ENCODE results near the gene MYH6. TPM values are rescaled to one million over a fixed set of nuclear protein-coding genes. Genes with fewer than 3 reads are reported as not detected.

MYH6 gene
- total RNA-seq, 4 donors from 2014 or later: 0.16 to 1.5 TPM; not detected in 2

DNA sequence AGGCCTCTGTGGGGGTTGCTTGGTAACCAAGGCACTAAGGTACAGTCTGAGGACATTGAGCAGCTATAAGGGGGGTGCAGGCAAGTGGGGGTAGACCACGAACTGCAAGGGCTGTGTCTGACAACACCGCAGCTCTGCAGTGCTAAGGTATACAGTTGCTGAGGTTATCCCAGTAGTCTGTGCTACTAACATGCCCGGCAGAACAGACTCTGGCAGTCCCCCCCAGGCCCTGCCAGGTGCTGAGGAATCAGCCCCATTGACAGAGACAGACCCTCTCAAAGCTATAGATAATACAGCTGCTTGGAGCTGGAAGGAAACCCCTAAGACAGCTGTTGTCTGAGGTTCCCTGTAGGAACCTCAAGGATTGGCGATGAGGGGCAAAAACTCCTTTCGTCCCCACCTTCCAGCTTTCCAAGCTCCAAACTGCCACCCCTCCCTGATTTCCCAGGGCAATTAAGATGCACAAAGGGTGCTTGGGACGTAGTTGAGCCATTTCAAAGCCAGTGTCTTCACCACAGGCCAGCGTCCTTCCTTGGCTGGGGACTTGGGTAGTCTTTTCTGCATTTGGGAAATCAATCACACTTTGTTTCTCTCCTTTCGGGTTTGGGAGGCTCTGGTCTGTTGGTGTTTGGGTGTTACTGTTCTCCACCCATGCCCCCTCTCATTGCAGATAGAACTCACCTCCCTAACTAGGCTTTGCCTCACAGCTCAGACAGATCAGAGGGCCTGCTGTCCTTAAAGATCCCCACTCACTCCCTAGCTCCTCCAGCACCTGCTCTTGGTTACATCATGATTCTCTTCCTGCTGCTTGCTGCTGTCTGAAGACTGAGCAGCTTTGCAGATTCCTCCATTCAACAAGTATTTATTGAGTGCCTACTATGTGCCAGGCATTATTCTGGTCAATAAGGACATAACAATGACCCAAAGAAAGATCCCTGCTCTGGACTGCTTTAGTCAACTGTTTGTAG lies 29.3 kb upstream of the MYH6 start:
- intact Hi-C loops (cut with DNase I; ENCODE audit: low total_unique reads): no loop called here
- no peak for TF ChIP-seq POLR2AphosphoS5 (IDR thresholded peaks at IDR 0.05)
- TF ChIP-seq, protein P1, sequence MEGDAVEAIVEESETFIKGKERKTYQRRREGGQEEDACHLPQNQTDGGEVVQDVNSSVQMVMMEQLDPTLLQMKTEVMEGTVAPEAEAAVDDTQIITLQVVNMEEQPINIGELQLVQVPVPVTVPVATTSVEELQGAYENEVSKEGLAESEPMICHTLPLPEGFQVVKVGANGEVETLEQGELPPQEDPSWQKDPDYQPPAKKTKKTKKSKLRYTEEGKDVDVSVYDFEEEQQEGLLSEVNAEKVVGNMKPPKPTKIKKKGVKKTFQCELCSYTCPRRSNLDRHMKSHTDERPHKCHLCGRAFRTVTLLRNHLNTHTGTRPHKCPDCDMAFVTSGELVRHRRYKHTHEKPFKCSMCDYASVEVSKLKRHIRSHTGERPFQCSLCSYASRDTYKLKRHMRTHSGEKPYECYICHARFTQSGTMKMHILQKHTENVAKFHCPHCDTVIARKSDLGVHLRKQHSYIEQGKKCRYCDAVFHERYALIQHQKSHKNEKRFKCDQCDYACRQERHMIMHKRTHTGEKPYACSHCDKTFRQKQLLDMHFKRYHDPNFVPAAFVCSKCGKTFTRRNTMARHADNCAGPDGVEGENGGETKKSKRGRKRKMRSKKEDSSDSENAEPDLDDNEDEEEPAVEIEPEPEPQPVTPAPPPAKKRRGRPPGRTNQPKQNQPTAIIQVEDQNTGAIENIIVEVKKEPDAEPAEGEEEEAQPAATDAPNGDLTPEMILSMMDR (IDR thresholded peaks at IDR 0.05): no peak
- no peak for TF ChIP-seq POLR2A (IDR thresholded peaks at IDR 0.05)
- no peak for TF ChIP-seq EP300 (IDR thresholded peaks at IDR 0.05; ENCODE audit: low read depth)
- H3K4me1 ChIP-seq: no peaks in the 10 kb centered on the region
- H3K9me3 ChIP-seq: no peaks in the 10 kb centered on the region
- no peaks in the 10 kb centered on the region for H3K36me3 ChIP-seq
- no peak for DNase-seq
- no peak overlapping the region for H3K4me3 ChIP-seq
- 79 to 100% methylated on average over 1 to 7 of the region's 8 CpGs for WGBS, 2 donors (ENCODE audit: low coverage in 1 of 2)
- no peak overlapping the region for H3K27ac ChIP-seq
- H3K27me3 ChIP-seq: no peaks in the 10 kb centered on the region
- in situ Hi-C loops (cut with MboI; ENCODE audit: low pct_ligation_motif_present in 1 of 4, low pct_unique_long_range_greater_than_20kb in 1 of 4, low sequenced_read_pairs in 3 of 4): no loop called here

DNA sequence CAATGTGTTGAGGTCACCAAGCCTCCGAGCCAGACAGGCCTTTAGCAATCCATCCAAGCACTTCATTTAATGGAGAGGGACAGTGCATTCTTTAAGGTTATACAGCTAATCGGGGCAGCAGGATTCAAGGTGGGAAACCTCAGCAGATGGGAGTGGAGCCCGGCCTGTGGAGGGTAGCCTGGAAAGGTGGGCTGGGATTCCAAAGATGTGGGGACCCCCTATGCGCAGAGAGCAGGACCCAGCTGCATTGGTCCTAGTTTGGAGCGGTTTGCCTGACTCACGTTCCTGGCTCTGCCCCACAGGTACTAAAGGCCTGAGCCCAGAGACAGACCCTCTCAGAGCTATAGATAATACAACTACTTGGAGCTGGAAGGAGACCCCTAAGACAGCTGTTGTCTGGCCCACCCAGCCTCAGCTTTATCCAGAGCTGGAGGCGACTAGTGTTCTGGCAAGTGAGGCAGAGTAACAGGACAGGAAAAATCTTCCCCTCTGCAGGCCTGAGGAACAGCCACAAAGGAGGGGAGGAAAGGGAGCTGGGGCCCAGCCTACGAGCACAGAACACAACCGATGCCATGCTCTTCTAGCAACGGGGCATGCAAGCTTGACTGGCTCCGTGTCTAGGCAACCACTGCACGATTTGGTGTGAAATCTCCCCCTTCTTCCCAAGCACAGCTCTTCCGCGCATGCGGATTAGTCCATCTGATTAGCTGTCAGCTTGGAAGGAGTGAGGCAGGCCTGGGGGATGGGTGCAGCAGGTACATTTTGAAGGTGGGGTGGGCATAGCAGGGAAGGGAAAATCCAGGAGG lies 28.5 kb upstream of the MYH6 start:
- no peaks in the 10 kb centered on the region for H3K4me1 ChIP-seq
- H3K9me3 ChIP-seq: no peaks in the 10 kb centered on the region
- H3K27ac ChIP-seq: no peak overlapping the region
- no peaks in the 10 kb centered on the region for H3K36me3 ChIP-seq
- peak; percentile 1 for DNase-seq
- TF ChIP-seq EP300 (IDR thresholded peaks at IDR 0.05; ENCODE audit: low read depth): no peak
- no peak for TF ChIP-seq POLR2AphosphoS5 (IDR thresholded peaks at IDR 0.05)
- TF ChIP-seq, protein P1 (IDR thresholded peaks at IDR 0.05): no peak
- TF ChIP-seq POLR2A (IDR thresholded peaks at IDR 0.05): no peak
- in situ Hi-C loops (cut with MboI; ENCODE audit: low pct_ligation_motif_present in 1 of 4, low pct_unique_long_range_greater_than_20kb in 1 of 4, low sequenced_read_pairs in 3 of 4) (no loop called here), intact Hi-C loops (cut with DNase I; ENCODE audit: low total_unique reads) (no loop called here)
- no peaks in the 10 kb centered on the region for H3K27me3 ChIP-seq
- WGBS, 2 donors (ENCODE audit: low coverage in 1 of 2): 70% methylated on average over 15 of the region's 15 CpGs; no CpG with 5 or more reads in 1 of the 2 donors
- H3K4me3 ChIP-seq: no peak overlapping the region

DNA sequence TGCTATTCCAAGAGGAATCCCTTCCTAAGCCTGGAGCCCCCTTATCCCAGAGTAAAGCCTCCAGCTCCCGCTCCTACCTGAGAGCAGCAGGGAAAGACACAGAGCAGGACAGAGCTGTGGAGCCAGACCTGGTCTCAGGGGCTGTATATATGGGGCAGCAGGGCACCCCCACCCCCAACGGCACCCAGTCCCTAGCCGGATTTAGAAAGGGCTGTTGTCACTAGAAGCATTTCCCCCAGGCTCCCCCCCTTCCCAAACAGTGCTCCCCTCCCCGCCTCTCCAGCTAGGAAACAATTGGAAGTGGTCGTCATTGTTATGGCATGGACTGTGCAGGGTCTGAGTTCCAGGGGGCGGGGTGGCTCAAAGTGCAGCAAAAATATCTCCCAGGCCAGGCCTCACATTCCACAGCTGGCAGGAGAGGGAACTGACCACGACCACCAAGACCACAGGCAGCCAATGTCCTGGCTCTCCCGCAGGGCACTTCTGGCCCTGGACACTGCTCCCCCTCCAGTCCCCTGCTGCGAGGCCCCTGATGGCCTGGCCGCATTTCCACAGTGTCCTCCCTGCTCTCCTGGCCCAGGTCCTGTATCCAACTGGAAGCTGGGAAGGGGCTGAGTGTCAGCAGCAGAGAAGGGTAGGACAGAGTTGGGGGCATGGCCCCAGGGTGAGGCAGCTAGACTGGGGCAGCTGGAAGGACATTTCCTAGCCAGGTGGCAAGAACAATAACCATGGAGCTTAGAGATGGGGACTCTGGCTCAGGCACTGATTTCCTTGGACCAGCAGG lies 27.7 kb upstream of the MYH6 start, which contains the start of gene MYH7:
Gene MYH7, minus strand, starts transcription at position 118 of the 784 bp plus-strand sequence. CDS start 1,928 bp downstream, outside the sequence.
- no peaks in the 10 kb centered on the region for H3K4me1 ChIP-seq
- no peaks in the 10 kb centered on the region for H3K27me3 ChIP-seq
- intact Hi-C loops (cut with DNase I; ENCODE audit: low total_unique reads): no loop called here
- no peak within 1 kb of the TSS for H3K4me3 ChIP-seq
- H3K9me3 ChIP-seq: no peaks in the 10 kb centered on the region
- whole genome bisulfite sequencing, 2 donors (ENCODE audit: low coverage in 1 of 2): 57% methylated on average over 9 of the region's 10 CpGs; no CpG with 5 or more reads in 1 of the 2 donors
- no peaks in the 10 kb centered on the region for H3K36me3 ChIP-seq
- DNase-seq: peak; percentile 2
- H3K27ac ChIP-seq: no peak within 1 kb of the TSS
- in situ Hi-C loops (cut with MboI; ENCODE audit: low pct_ligation_motif_present in 1 of 4, low pct_unique_long_range_greater_than_20kb in 1 of 4, low sequenced_read_pairs in 3 of 4): no loop called here
- TF ChIP-seq EP300 (IDR thresholded peaks at IDR 0.05; ENCODE audit: low read depth): no peak
- TF ChIP-seq, protein P1 (IDR thresholded peaks at IDR 0.05): no peak
- TF ChIP-seq POLR2A (IDR thresholded peaks at IDR 0.05): no peak
- TF ChIP-seq POLR2AphosphoS5 (IDR thresholded peaks at IDR 0.05): no peak
